SK-N-SH treated with all-trans-retinoic acid at 6 μM for 48 hours (cell line): ENCODE measurements around the gene DIAPH1.

Source experiments
- BACH2 ChIP-seq: fragments of 250-450 bp; sonication (Bioruptor Pico); IDR thresholded peaks from 2 replicates; pipeline ENCODE4 v1.9.0; 2021; ENCODE audit warnings: mild to moderate bottlenecking, borderline replicate concordance
- TF ChIP-seq, protein P1 (sequence below): fragments of 250-450 bp; sonication (Bioruptor Pico); IDR thresholded peaks from 2 replicates; pipeline ENCODE4 v1.5.1; 2021; ENCODE audit warnings: mild to moderate bottlenecking, moderate library complexity

DNA sequence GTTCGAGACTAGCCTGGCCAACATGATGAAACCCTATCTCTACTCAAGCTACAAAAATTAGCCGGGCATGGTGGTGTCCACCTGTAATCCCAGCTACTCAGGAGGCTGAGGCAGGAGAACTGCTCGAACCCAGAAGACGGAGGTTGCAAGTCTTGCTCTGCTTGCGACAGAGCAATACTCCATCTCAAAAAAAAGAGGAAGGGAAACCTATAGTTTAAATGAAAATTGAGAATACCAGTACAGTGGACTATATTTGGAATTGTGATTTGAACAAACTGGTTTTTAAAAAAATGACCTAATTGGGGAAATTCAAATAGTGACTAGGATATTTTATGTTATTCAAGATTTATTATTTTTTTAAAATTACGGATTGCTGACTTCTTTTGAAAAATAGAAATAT is 33.2 kb downstream of the DIAPH1 start:
- no peak for TF ChIP-seq BACH2 (CRISPR knock-in tag)
- TF ChIP-seq, protein P1, sequence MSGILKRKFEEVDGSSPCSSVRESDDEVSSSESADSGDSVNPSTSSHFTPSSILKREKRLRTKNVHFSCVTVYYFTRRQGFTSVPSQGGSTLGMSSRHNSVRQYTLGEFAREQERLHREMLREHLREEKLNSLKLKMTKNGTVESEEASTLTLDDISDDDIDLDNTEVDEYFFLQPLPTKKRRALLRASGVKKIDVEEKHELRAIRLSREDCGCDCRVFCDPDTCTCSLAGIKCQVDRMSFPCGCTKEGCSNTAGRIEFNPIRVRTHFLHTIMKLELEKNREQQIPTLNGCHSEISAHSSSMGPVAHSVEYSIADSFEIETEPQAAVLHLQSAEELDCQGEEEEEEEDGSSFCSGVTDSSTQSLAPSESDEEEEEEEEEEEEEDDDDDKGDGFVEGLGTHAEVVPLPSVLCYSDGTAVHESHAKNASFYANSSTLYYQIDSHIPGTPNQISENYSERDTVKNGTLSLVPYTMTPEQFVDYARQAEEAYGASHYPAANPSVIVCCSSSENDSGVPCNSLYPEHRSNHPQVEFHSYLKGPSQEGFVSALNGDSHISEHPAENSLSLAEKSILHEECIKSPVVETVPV (CRISPR knock-in tag), result no peak
